ENCODE measurements around the gene SHH. TPM values are rescaled to one million over a fixed set of nuclear protein-coding genes. Genes with fewer than 3 reads are reported as not detected.

SHH gene
- total RNA-seq, 4 donors from 2014 or later, result not detected

DNA sequence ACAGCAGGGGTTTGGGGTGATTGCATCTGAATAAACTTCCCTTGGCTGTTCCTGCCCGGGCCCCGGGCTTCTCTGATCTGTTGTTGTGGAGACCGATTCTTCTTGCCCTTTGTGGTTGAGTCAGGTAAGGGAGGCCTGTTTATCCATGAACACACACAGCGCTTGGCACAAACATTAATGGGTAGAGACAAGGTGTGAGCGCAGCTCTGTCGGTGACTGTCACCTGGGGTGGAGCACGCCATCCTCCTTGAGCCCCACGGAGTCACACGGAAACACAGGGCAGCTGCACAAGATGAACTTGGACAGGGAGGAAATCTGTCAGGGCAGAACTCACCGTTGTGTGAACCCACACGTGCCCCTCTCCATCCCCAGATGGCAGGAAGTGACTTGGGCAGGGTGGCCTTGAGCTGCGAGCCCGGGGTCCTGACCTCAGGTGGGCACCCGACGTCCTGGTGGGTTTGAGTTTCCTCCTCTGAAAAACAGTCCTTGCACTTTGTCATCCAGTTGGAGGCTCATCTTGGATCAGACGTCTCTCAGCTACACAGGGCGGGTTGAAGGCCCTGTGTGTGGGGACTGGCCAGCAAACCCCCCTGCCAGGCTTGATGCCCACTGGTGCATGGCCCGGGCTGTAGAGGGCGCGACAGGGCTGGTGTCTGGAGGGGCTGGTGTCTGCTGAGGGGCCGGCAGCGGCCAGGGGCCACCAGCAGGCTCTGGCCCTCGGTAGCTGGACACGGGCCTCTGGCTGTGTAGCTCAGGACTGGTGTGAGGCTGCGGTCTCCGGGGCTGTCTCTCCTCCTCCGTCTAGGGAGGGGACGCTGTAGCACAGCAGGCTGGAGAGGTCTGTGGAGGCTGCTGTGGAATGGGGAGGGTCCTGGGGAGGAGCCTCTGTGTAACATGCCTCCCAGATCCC lies 24.2 kb upstream of the SHH start:
- DNase-seq, result no peak
- no peak for TF ChIP-seq POLR2A (IDR thresholded peaks at IDR 0.05)
- TF ChIP-seq, protein P1, sequence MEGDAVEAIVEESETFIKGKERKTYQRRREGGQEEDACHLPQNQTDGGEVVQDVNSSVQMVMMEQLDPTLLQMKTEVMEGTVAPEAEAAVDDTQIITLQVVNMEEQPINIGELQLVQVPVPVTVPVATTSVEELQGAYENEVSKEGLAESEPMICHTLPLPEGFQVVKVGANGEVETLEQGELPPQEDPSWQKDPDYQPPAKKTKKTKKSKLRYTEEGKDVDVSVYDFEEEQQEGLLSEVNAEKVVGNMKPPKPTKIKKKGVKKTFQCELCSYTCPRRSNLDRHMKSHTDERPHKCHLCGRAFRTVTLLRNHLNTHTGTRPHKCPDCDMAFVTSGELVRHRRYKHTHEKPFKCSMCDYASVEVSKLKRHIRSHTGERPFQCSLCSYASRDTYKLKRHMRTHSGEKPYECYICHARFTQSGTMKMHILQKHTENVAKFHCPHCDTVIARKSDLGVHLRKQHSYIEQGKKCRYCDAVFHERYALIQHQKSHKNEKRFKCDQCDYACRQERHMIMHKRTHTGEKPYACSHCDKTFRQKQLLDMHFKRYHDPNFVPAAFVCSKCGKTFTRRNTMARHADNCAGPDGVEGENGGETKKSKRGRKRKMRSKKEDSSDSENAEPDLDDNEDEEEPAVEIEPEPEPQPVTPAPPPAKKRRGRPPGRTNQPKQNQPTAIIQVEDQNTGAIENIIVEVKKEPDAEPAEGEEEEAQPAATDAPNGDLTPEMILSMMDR (IDR thresholded peaks at IDR 0.05), result no peak

DNA sequence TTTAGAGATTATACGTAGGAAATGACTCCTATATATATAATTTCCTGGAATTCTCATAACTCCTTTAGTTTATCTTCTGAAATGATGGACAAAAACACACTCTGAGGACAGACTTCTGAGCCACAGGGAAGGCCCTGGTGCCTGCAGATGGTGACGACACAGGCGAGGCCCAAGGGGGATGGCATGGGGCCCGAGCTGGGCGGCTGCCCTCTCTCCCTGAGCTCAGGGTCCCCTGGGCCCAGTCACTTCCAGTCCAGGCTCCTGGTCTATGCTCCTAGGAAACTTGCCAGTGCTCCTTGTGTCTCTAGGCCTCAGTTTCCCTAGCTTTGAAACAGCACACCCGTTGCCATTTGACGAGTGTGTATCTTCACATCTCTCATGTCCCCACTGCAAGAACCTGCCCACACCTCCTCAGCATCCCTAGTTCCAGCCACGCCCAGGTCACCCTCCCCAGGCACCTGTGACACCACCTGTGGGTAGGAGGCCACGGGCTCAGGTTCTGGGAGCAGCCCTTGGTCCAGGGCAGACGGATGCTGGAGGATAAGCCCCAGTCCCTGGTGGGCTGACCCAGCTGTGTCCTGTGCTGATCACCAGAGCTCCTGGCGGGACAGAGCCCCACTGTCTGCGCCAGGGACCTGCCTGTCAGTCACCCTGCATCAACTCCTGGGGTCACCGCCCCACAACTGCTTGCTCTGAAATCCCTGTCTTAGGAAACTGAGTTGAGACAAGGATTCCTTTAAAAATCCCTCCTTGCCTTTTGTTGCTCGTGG lies 23.4 kb upstream of the SHH start:
- no peaks in the 10 kb centered on the region for H3K9me3 ChIP-seq
- TF ChIP-seq, protein P1 (IDR thresholded peaks at IDR 0.05), result no peak
- no peak for TF ChIP-seq POLR2A (IDR thresholded peaks at IDR 0.05)
- 72 to 77% methylated on average over 7 to 9 of the region's 14 CpGs for WGBS, 2 donors
- intact Hi-C loops (cut with DNase I), result no loop called here
- H3K4me1 ChIP-seq, result no peaks in the 10 kb centered on the region
- no peaks in the 10 kb centered on the region for H3K36me3 ChIP-seq
- no peak overlapping the region for H3K27ac ChIP-seq
- no peak overlapping the region for H3K4me3 ChIP-seq
- H3K27me3 ChIP-seq, result peaks cover 0 to 42% (median 0%) of the 10 kb centered on the region in 4 donors
- DNase-seq, result no peak

More for the DNA sequence above, 24.2 kb upstream of the SHH start:
- Histone ChIP-seq H3K9me3 (no peaks in the 10 kb centered on the region), H3K36me3 (no peaks in the 10 kb centered on the region), H3K27ac (no peak overlapping the region), H3K27me3 (peaks cover 0 to 42% (median 0%) of the 10 kb centered on the region in 4 donors), H3K4me3 (no peak overlapping the region), H3K4me1 (no peaks in the 10 kb centered on the region)
- WGBS, 2 donors, result 63 to 78% methylated on average over 2 to 3 of the region's 28 CpGs
- intact Hi-C loops (cut with DNase I), result no loop called here

DNA sequence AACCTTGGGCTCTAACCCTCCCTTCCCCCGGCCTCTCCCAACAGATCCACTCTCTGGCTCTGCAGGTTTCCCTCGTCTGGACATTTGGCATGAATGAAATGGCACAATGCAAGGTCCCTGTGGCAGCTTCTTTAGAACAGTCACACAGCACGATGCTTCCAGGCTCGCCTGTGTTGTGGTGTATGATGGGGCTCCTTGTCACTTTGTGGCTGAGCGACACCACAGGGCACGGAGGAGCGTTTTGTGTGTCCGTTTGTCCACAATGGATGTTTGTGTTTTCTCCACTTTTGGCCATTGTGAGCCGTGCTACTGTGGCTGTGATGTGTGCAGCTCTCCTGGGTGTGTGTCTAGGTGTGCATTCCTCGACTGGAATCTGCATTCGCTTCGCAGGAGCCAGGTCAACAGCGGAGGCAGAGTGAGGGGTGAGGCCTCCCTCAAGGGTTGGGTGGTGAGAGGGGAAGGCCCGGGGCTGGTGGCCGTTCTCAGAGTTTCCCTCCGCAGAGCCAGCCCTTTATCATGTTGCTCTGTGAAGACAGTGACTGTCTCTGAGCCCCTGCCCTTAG lies 22.3 kb upstream of the SHH start:
- H3K9me3 ChIP-seq, result no peaks in the 10 kb centered on the region
- DNase-seq, result no peak
- H3K27ac ChIP-seq, result no peak overlapping the region
- H3K36me3 ChIP-seq, result no peaks in the 10 kb centered on the region
- H3K27me3 ChIP-seq, result peaks cover 0 to 48% (median 0%) of the 10 kb centered on the region in 4 donors
- TF ChIP-seq POLR2A (IDR thresholded peaks at IDR 0.05), result no peak
- TF ChIP-seq, protein P1 (IDR thresholded peaks at IDR 0.05), result no peak
- intact Hi-C loops (cut with DNase I), result no loop called here
- WGBS, 2 donors, result 80 to 81% methylated on average over 9 to 12 of the region's 16 CpGs
- no peak overlapping the region for H3K4me3 ChIP-seq
- no peaks in the 10 kb centered on the region for H3K4me1 ChIP-seq

DNA sequence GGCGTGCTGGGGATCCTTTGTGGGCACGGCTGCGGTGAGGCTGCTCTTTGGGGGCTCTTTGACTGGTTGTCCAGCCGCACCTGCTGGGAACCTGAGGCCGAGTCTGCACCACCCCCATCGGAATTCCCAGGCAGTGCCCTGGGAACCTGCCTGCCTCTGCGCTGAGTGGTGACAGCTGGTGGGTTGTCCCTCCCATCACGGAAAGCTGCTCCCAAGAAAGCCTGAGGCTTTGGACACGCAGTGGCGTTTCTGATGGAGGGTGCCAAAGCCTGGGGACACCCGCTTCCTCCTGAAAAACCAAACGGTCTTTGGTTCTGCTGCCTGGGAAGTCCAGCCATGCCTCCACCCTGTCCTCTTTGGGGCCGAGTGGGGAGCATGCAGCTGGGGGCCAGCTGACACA lies 21.4 kb upstream of the SHH start:
- no peak for DNase-seq

More for the DNA sequence above, 21.4 kb upstream of the SHH start:
- 47 to 80% methylated on average over 1 to 2 of the region's 13 CpGs for WGBS, 2 donors
- no peak overlapping the region for H3K4me3 ChIP-seq
- TF ChIP-seq POLR2A (IDR thresholded peaks at IDR 0.05), result no peak
- TF ChIP-seq, protein P1 (IDR thresholded peaks at IDR 0.05), result no peak
- H3K4me1 ChIP-seq, result no peaks in the 10 kb centered on the region
- H3K36me3 ChIP-seq, result no peaks in the 10 kb centered on the region
- intact Hi-C loops (cut with DNase I), result no loop called here
- H3K27ac ChIP-seq, result no peak overlapping the region
- H3K27me3 ChIP-seq, result peaks cover 0 to 41% (median 0%) of the 10 kb centered on the region in 4 donors
- H3K9me3 ChIP-seq, result no peaks in the 10 kb centered on the region
